ENCODE measurements around the gene PWP2.

The PWP2 gene

GRCh38 chr21:44107026-44107501 is at the start of gene PWP2:
PWP2 (plus strand) TSS chr21:44107399; CDS start chr21:44107417, 18 bp downstream.
- peak; percentile 93 for ATAC-seq

GRCh38 chr21:44057960-44058651 is 49.1 kb upstream of the PWP2 start:
- ATAC-seq, result no peak
- TF ChIP-seq TCF4 (CRISPR knock-in tag; IDR thresholded peaks at IDR 0.05; ENCODE audit: borderline replicate concordance) (no peak), SNAI2 (CRISPR knock-in tag; IDR thresholded peaks at IDR 0.05) (no peak), ZFP3 (CRISPR knock-in tag; IDR thresholded peaks at IDR 0.05) (no peak)

GRCh38 chr21:44058652-44058964 is 48.6 kb upstream of the PWP2 start:
- no peak for ATAC-seq
- no peak for TF ChIP-seq CREB5 (CRISPR knock-in tag; IDR thresholded peaks at IDR 0.05; ENCODE audit: low read depth)
- no peak for TF ChIP-seq TSHZ2 (CRISPR knock-in tag; IDR thresholded peaks at IDR 0.05)
- TF ChIP-seq GLIS3 (CRISPR knock-in tag; IDR thresholded peaks at IDR 0.05), result no peak
- TF ChIP-seq TOX (CRISPR knock-in tag; IDR thresholded peaks at IDR 0.05; ENCODE audit: borderline replicate concordance), result no peak
- TF ChIP-seq BACH2 (CRISPR knock-in tag; IDR thresholded peaks at IDR 0.05; ENCODE audit: borderline replicate concordance), result no peak
- no peak for TF ChIP-seq ARNTL (CRISPR knock-in tag; IDR thresholded peaks at IDR 0.05; ENCODE audit: borderline replicate concordance, low read depth)
- no peak for TF ChIP-seq CSRNP3 (CRISPR knock-in tag; IDR thresholded peaks at IDR 0.05)
- TF ChIP-seq PPARA (CRISPR knock-in tag; IDR thresholded peaks at IDR 0.05; ENCODE audit: borderline replicate concordance), result no peak
- no peak for TF ChIP-seq PATZ1 (CRISPR knock-in tag; IDR thresholded peaks at IDR 0.05; ENCODE audit: borderline replicate concordance)
- no peak for TF ChIP-seq POU6F1 (CRISPR knock-in tag; IDR thresholded peaks at IDR 0.05; ENCODE audit: borderline replicate concordance, low read depth)
- no peak for TF ChIP-seq ZNF8 (CRISPR knock-in tag; IDR thresholded peaks at IDR 0.05)
- TF ChIP-seq ISL1 (CRISPR knock-in tag; IDR thresholded peaks at IDR 0.05), result no peak
- TF ChIP-seq ESRRG (CRISPR knock-in tag; IDR thresholded peaks at IDR 0.05), result no peak
- no peak for TF ChIP-seq ZNF70 (CRISPR knock-in tag; IDR thresholded peaks at IDR 0.05)
- no peak for TF ChIP-seq ZFP3 (CRISPR knock-in tag; IDR thresholded peaks at IDR 0.05)
- TF ChIP-seq SNAI2 (CRISPR knock-in tag; IDR thresholded peaks at IDR 0.05), result no peak

- no peak for ATAC-seq
- TF ChIP-seq OSR1 (CRISPR knock-in tag; IDR thresholded peaks at IDR 0.05), result no peak
- TF ChIP-seq CSRNP3 (CRISPR knock-in tag; IDR thresholded peaks at IDR 0.05), result no peak
- no peak for TF ChIP-seq POU6F1 (CRISPR knock-in tag; IDR thresholded peaks at IDR 0.05; ENCODE audit: borderline replicate concordance, low read depth)
- TF ChIP-seq BACH2 (CRISPR knock-in tag; IDR thresholded peaks at IDR 0.05; ENCODE audit: borderline replicate concordance), result no peak
- no peak for TF ChIP-seq PPARA (CRISPR knock-in tag; IDR thresholded peaks at IDR 0.05; ENCODE audit: borderline replicate concordance)
- no peak for TF ChIP-seq TOX (CRISPR knock-in tag; IDR thresholded peaks at IDR 0.05; ENCODE audit: borderline replicate concordance)
- TF ChIP-seq PATZ1 (CRISPR knock-in tag; IDR thresholded peaks at IDR 0.05; ENCODE audit: borderline replicate concordance), result no peak
- no peak for TF ChIP-seq ZNF70 (CRISPR knock-in tag; IDR thresholded peaks at IDR 0.05)
- TF ChIP-seq ZFP30 (CRISPR knock-in tag; IDR thresholded peaks at IDR 0.05), result no peak
- no peak for TF ChIP-seq CSDC2 (CRISPR knock-in tag; IDR thresholded peaks at IDR 0.05)
- no peak for TF ChIP-seq ARNTL (CRISPR knock-in tag; IDR thresholded peaks at IDR 0.05; ENCODE audit: borderline replicate concordance, low read depth)
Observed at GRCh38 chr21:44058981-44059380, 48.2 kb upstream of the PWP2 start.
